Measurements from ENCODE around the gene CACNG4.

CACNG4 gene

GRCh38 chr17:66963909-66964771, at the start of gene CACNG4:
Gene CACNG4 (plus strand): TSS chr17:66964707. CDS start chr17:66964912, 205 bp downstream.
- peak; percentile 67 for DNase-seq (ENCODE audit: low read depth, low spot score)

DNA sequence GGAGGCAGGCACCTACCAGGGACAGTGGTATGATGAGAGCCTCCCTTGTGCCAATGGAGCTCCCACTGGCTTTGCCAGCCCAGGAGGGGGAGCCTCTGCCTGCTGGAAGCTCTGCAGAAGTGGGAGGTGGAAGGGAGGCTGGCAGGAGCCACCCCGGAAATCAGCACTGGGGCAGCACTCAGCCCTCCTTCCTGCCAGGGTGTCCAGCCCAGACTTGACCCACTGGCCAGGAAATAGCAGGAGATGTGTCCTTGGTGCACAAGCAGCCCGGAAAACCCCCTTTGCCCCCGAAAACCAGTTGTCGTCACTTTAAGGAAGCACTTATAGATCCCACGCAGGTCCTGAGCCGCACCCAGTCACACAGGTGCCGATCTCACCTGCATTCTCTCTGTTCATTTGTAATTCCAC, 49.3 kb upstream of the CACNG4 start:
- peak; percentile 43 for DNase-seq (ENCODE audit: low read depth, low spot score)

DNA sequence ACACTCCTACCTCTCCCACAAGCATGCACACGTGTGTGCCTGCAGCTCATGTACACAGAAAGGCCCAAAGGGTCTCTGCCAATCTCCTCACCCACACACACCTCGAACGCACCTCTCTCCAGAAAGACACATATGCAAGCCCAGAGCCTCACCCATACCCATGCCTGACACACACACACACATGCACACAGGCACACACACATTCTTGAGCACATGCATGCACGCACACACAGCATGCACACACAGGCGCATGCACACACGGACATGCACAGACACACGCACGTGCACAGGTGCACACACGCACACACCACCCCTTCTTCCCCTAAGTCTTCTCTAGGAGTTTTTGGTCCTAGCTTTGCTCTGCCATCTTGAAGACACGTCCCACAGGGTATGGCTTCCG, 48.7 kb upstream of the CACNG4 start:
- no peak for DNase-seq (ENCODE audit: low read depth, low spot score)

- DNase-seq (ENCODE audit: low read depth, low spot score), result no peak
Measured at GRCh38 chr17:66916946-66917345, 47.6 kb upstream of the CACNG4 start.

DNA sequence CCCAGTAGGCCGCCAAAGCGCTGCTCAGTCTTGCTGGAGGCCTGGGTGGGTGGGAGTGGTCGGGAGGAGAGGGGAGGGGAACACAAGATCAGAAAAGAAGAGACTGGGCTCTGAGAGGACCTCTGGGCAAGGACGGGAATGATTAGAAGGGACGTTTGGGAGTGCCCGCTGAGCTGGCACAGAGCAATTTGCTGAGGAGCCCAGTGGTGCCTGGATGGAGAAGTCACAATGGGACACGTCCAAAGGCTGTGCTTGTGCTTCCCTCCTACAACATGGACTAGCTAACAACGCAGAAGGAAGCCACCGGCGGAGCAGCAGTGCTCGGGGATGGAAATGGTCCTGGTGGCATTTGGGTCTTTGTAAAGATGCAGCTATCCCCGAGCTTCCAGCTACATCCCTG, 45.6 kb upstream of the CACNG4 start:
- DNase-seq (ENCODE audit: low read depth, low spot score), result no peak

- DNase-seq (ENCODE audit: low read depth, low spot score), result no peak
Measured at GRCh38 chr17:66920435-66920834, 44.1 kb upstream of the CACNG4 start.

- DNase-seq (ENCODE audit: low read depth, low spot score), result no peak
Measured at GRCh38 chr17:66920950-66921349, 43.6 kb upstream of the CACNG4 start.

DNA sequence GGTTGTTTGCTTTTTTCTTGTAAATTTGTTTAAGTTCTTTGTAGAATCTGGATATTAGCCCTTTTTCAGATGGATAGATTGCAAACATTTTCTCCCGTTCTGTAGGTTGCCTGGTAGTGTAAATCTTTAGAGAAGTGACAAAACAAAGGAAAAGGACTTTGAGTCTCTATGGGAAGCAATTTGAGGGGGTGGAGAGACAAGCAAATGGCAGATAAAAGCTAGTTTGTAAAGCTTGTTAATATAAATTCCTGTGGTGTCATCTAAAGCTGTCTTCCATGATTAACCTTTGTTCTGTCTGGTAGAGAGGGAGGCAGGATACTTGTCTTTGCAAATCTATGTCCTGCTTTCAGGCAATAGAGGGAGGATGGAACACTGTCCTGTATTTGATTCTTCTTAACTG, 40.6 kb upstream of the CACNG4 start:
- DNase-seq (ENCODE audit: low read depth, low spot score), result no peak

DNA sequence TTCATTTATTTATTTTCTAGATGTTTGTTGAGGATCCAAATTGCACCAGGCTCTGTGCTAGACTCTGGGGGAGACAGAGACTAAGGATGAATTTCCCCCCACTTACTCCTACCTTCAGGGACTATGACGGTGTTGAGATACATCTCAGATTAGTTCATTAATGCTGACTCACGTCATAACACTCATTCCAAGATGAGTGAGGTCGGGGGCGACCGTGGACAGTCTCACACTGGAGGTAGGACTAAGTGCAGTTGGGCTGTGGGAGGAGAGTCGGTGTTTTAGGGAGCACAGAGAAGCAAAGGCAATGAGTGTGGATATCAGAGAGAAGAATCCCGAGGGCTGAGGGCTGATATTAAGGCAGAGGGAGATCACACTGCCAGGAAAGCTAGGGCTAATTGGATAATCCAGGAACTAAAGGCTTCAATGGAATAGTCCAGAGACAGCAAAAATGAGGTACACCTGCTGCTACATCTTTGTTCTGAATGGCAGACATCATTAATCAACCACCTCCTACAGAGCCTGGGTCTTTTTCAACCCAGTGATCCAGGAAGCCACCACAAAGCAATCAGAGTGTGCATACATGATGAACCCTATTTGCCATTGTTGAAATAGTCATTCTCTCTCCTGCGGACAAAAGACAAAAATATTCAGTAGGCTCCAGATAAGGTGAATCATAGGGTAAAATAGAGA, 38.6 kb upstream of the CACNG4 start:
- no peak for DNase-seq (ENCODE audit: low read depth, low spot score)

DNA sequence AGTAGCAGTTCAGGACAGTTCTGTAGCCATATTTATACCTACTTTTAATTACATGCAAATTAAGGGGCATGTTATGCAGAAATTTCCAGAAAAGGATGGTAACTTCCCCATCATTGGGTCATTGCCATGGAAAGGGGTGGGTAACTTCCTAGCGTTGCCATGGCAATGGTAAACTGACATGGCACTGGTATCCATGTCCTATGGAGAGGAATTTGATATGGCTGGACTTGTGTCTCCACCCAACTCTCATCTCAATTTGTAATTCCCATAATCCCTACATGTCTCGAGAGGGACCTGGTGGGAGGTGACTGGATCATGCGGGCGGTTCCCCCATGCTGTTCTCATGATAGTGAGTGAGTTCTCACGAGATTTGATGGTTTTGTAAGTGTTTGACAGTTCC, 35.6 kb upstream of the CACNG4 start:
- no peak for DNase-seq (ENCODE audit: low read depth, low spot score)

DNA sequence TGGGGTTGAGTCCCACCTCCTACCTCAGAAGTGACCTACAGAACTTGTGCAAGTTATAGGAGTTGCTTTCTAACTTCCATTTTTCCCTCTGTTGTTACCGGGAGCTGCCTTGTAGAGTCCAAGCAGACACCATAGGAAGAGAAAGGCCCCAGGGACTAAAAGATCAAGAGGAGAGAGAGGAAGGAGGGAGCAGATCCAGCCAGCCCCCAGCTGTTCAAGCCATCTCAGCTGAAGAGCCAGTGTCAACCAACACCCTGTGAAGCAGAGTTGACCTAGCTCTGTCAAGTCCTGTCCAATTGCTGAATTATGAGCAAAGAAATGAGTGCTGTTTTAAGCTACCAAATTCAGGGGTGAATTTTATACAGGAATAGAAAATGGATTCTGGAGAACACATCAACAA, 34.9 kb upstream of the CACNG4 start:
- DNase-seq (ENCODE audit: low read depth, low spot score), result no peak

DNA sequence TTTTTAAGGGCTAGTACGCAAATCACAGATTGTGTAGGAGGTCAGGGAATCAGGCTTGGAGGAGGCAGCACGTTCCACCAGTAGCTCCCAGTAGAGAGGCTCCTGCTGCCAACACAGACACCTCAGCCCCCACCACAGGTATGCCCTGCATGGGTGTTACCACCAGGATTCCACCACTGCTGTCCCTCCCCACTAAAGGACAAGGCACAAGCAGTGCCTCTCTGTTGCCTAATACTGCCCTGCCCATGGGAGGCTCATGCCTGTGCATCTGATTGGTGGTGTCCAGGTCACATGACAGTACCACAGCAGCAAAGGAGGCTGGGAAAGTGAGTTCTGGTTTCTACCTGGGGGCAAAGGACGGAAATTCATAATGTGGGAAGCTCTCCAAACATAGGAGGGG, 33.6 kb upstream of the CACNG4 start:
- no peak for DNase-seq (ENCODE audit: low read depth, low spot score)

GRCh38 chr17:66932311-66932710, 32.2 kb upstream of the CACNG4 start:
- DNase-seq (ENCODE audit: low read depth, low spot score), result no peak

GRCh38 chr17:66934040-66934439, 30.5 kb upstream of the CACNG4 start:
- DNase-seq (ENCODE audit: low read depth, low spot score), result no peak

GRCh38 chr17:66935717-66936116, 28.8 kb upstream of the CACNG4 start:
- DNase-seq (ENCODE audit: low read depth, low spot score), result no peak

DNA sequence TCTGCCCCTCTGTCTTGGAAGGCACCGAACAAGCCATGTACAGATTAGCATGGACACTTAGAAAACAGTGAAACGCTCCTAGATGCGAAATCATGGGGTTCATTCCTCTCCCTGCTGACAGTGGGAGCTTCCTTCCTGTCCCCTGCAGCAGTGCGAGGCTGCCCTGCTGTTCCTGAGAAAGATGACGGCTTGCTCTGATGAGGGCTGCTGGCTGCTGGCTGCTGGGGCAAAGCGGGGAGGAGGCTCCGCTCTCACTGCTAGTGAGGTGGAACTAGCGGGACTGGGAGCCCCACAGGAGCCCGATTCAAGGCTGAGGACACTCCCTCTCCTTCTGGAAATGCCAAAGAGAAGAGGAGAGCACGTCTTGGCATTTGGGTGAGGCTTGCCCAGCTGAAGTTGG, 25.9 kb upstream of the CACNG4 start:
- DNase-seq (ENCODE audit: low read depth, low spot score), result no peak

DNA sequence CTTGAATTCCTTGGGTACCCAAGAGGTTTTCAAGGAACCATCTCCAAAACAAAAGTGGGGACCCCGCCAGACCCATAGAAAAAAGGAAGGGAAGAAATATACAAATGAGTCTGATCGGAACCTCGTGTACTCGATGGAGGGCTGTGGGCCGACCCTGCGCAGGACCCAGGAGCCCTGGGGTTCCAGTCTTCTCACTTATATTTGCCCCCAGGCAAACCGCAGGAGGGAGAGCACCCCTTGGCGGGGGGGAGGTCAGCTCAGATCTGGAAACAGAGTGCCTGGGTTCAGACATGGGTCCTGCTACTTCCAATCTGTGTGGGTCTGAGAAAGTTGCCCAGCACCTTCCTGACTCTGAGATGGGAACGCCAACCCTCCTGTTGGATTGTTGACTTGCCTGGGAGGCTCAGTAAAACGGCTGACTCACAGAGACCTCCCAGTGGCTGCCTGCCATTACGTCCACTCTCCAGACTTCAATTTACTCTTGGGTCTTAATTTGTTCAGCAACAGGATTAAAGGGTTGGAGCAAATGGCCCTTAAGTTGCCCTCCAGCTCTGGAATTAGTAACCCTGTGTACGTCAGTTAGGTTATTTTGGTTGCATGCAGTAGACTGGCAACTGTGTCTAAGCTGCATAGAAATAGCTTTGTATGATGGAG, 24.9 kb upstream of the CACNG4 start:
- no peak for DNase-seq (ENCODE audit: low read depth, low spot score)

GRCh38 chr17:66941249-66941648, 23.3 kb upstream of the CACNG4 start:
- no peak for DNase-seq (ENCODE audit: low read depth, low spot score)

DNA sequence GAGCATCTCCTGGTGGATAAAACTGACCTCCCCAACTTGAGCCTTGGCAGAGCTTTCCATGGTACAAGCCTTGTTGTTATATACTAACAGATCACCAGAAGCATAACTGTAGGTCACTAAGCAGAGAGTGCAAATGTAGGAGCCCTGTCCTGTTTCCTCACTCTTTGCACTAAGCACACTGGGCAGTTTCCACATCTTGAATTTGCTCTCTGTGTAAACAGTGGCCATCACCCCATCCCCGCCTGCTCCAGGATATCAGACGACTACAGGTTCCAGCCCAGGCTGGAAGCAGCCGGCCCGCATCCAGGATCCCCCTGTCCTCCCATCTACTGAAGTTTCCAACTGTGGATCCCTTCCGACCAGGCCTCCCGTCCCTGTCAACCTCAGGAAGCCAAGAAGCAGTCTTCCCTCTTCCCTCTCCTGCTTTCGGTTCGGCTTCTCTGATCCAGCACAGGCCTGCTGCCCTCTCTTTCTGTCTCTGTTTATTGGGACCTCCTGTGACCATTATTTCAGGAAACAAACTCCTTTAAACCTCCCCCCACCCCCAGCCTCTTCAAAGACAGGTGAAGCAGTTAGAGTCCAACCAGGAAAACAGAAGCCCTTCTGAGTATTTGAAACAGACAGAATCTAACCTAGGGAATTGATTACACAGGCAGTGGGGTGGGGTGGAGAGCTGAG, 22.6 kb upstream of the CACNG4 start:
- no peak for DNase-seq (ENCODE audit: low read depth, low spot score)

GRCh38 chr17:66942451-66943264, 21.8 kb upstream of the CACNG4 start:
- DNase-seq (ENCODE audit: low read depth, low spot score), result no peak

DNA sequence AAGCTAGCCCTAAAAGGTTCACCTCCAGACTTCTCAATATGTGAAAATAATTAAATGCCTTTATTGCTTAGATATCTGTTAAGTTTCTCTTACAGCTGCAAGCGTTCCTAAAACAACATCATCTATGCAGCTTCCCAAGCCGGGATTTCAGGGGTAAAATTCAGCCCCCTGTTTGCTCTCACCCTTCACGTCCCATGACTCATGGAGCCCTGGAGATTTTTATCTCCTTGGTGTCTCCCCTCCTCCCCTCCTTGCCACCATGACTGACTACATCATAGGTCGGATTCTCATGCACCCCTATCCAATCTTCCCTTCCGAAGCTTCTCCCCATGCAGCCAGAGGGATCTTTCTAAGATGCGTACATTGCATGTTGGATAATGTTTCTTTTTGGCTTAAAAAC, 21.0 kb upstream of the CACNG4 start:
- no peak for DNase-seq (ENCODE audit: low read depth, low spot score)
